ENCODE data around the gene AFF3.

The AFF3 gene

DNA sequence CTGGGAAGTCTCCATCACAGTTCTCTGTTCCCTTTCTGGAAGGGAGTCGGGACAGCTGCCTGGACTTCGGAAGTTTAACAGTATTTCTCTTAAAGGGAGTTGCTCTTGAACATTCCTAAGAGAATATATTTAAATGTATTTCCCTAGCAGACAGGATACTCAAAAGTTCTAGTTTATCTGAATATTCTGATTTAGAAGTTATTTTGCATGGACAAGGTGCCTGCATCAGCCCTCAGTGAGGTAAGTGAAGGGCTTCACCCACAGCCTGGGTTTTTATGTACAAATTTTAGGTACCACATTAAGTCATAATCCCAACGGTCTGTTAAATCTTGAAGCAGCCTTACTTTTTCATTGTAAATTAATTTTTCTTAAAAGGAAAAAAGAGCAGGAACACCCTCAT is 587.5 kb downstream of the AFF3 start:
- Histone ChIP-seq H2AFZ (ENCODE audit: low read depth, low read length) (no peak overlapping the region), H3K79me2 (ENCODE audit: low read length) (no peaks in the 10 kb centered on the region), H3K36me3 (replicated peaks; ENCODE audit: low read depth, low read length) (peaks cover 20% of the 10 kb centered on the region), H3K4me1 (ENCODE audit: low read length) (no peaks in the 10 kb centered on the region), H4K20me1 (ENCODE audit: insufficient read depth, low read length) (no peaks in the 10 kb centered on the region), H3K4me2 (ENCODE audit: low read length) (no peak overlapping the region), H3K27me3 (ENCODE audit: low read depth, low read length) (no peaks in the 10 kb centered on the region), H3K4me3 (ENCODE audit: low read length) (no peak overlapping the region), H3K9me3 (ENCODE audit: insufficient read depth, low read length) (no peaks in the 10 kb centered on the region), H3K27ac (ENCODE audit: low read length) (no peak overlapping the region), H3K9ac (ENCODE audit: low read length) (no peak overlapping the region)
- no peak for TF ChIP-seq EZH2phosphoT487 (IDR thresholded peaks at IDR 0.05; ENCODE audit: low read depth)
- no peak for TF ChIP-seq CTCF (IDR thresholded peaks at IDR 0.05; ENCODE audit: low read depth, low read length)

DNA sequence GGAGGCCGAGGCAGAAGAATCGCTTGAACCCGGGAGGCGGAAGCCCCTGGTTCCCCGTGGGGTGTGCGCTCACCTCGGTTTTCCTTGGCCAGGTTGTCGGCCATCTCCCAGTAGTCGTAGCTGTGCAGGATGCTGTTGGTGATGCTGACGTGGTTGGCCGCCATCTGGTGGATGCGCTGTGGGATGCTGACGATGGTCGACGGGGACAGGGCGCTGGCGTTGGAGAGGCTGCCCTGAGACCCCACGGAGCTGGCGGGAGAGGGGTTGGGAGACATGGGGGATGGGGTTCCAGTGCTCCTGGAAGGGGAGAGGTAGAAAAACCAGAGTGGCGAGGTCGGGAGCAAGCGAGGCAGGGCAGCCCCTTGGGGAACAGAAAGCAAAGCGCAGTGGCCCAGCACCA is 588.2 kb downstream of the AFF3 start:
- Histone ChIP-seq H3K9ac (ENCODE audit: low read length) (no peak overlapping the region), H4K20me1 (ENCODE audit: insufficient read depth, low read length) (no peaks in the 10 kb centered on the region), H3K27me3 (ENCODE audit: low read depth, low read length) (no peaks in the 10 kb centered on the region), H3K4me2 (ENCODE audit: low read length) (no peak overlapping the region), H3K9me3 (ENCODE audit: insufficient read depth, low read length) (no peaks in the 10 kb centered on the region), H3K36me3 (replicated peaks; ENCODE audit: low read depth, low read length) (peaks cover 25% of the 10 kb centered on the region), H3K27ac (ENCODE audit: low read length) (no peak overlapping the region), H3K79me2 (ENCODE audit: low read length) (no peaks in the 10 kb centered on the region), H3K4me1 (ENCODE audit: low read length) (no peaks in the 10 kb centered on the region), H3K4me3 (ENCODE audit: low read length) (no peak overlapping the region), H2AFZ (ENCODE audit: low read depth, low read length) (no peak overlapping the region)
- no peak for TF ChIP-seq CTCF (IDR thresholded peaks at IDR 0.05; ENCODE audit: low read depth, low read length)
- TF ChIP-seq EZH2phosphoT487 (IDR thresholded peaks at IDR 0.05; ENCODE audit: low read depth), result no peak

DNA sequence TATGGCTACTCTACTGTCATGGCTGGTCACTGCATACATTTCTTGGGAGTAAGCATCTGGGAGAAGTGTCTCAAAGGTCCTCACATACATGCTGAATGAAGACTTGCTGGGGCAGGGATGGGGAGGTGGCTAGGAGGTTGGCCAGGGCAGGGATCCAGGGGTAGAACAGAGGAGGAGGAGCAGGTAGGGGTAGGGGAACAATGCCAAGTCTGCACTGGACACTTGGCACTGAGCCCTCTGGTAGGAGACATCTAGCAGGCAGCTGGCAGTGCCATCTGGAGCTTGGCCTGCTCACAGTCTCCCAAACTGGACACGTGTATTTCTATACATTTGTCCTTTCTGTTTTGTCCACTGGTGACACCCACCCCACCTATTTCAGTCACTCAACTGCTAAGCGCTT is 589.9 kb downstream of the AFF3 start:
- TF ChIP-seq EZH2phosphoT487 (IDR thresholded peaks at IDR 0.05; ENCODE audit: low read depth) (no peak), CTCF (IDR thresholded peaks at IDR 0.05; ENCODE audit: low read depth, low read length) (no peak)
- H3K27ac ChIP-seq (ENCODE audit: low read length), result no peak overlapping the region
- no peaks in the 10 kb centered on the region for H3K9me3 ChIP-seq (ENCODE audit: insufficient read depth, low read length)
- H2AFZ ChIP-seq (ENCODE audit: low read depth, low read length), result no peak overlapping the region
- no peak overlapping the region for H3K4me3 ChIP-seq (ENCODE audit: low read length)
- H3K4me2 ChIP-seq (ENCODE audit: low read length), result no peak overlapping the region
- H3K79me2 ChIP-seq (ENCODE audit: low read length), result no peaks in the 10 kb centered on the region
- H3K9ac ChIP-seq (ENCODE audit: low read length), result no peak overlapping the region
- H3K4me1 ChIP-seq (ENCODE audit: low read length), result no peaks in the 10 kb centered on the region
- H3K36me3 ChIP-seq (replicated peaks; ENCODE audit: low read depth, low read length), result peaks cover 32% of the 10 kb centered on the region
- H3K27me3 ChIP-seq (ENCODE audit: low read depth, low read length), result no peaks in the 10 kb centered on the region
- no peaks in the 10 kb centered on the region for H4K20me1 ChIP-seq (ENCODE audit: insufficient read depth, low read length)

DNA sequence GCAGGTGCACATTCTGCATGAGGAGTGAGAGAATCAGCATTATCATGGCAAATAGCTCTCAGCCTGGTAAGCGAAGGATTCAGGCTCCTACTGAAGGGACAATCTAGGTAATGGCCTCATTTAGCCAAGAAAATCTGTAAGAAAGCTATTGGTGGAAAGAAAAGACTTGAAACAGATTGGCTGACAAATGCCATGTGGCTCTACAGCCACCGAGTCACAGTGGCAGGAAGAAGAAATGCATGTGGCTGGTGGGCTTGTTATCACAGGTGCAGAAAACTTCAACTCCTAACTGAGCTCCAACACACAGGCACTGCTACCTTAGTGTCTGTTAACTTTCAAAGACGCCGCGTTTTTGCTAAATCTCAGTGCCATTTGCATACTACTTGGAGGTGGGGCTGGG is 592.0 kb downstream of the AFF3 start:
- Histone ChIP-seq H3K9ac (ENCODE audit: low read length) (no peak overlapping the region), H3K27ac (ENCODE audit: low read length) (no peak overlapping the region), H3K36me3 (replicated peaks; ENCODE audit: low read depth, low read length) (peaks cover 33% of the 10 kb centered on the region), H3K79me2 (ENCODE audit: low read length) (no peaks in the 10 kb centered on the region), H3K27me3 (ENCODE audit: low read depth, low read length) (no peaks in the 10 kb centered on the region), H2AFZ (ENCODE audit: low read depth, low read length) (no peak overlapping the region), H3K4me1 (ENCODE audit: low read length) (no peaks in the 10 kb centered on the region), H4K20me1 (ENCODE audit: insufficient read depth, low read length) (no peaks in the 10 kb centered on the region), H3K4me2 (ENCODE audit: low read length) (no peak overlapping the region), H3K9me3 (ENCODE audit: insufficient read depth, low read length) (no peaks in the 10 kb centered on the region), H3K4me3 (ENCODE audit: low read length) (no peak overlapping the region)
- TF ChIP-seq CTCF (IDR thresholded peaks at IDR 0.05; ENCODE audit: low read depth, low read length) (no peak), EZH2phosphoT487 (IDR thresholded peaks at IDR 0.05; ENCODE audit: low read depth) (no peak)
